Measurements from ENCODE around the gene KRTAP4-5. TPM values are rescaled to one million over a fixed set of nuclear protein-coding genes. Genes with fewer than 3 reads are reported as not detected.
"Not testable (repeated sequence)": the region's sequence is repeated elsewhere in the genome, so short reads cannot be mapped to it uniquely, and the experiment has no call there.

The KRTAP4-5 gene
- total RNA-seq, 3 donors from 2014 or later = not detected

GRCh38 chr17:41103896-41104295 lies 45.7 kb downstream of the KRTAP4-5 start:
- intact Hi-C loops (cut with DNase I, micrococcal nuclease) = no loop called here
- no peaks in the 10 kb centered on the region for H3K36me3 ChIP-seq (ENCODE audit: low read depth)
- TF ChIP-seq, protein P1, sequence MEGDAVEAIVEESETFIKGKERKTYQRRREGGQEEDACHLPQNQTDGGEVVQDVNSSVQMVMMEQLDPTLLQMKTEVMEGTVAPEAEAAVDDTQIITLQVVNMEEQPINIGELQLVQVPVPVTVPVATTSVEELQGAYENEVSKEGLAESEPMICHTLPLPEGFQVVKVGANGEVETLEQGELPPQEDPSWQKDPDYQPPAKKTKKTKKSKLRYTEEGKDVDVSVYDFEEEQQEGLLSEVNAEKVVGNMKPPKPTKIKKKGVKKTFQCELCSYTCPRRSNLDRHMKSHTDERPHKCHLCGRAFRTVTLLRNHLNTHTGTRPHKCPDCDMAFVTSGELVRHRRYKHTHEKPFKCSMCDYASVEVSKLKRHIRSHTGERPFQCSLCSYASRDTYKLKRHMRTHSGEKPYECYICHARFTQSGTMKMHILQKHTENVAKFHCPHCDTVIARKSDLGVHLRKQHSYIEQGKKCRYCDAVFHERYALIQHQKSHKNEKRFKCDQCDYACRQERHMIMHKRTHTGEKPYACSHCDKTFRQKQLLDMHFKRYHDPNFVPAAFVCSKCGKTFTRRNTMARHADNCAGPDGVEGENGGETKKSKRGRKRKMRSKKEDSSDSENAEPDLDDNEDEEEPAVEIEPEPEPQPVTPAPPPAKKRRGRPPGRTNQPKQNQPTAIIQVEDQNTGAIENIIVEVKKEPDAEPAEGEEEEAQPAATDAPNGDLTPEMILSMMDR (IDR thresholded peaks at IDR 0.05) = no peak

DNA sequence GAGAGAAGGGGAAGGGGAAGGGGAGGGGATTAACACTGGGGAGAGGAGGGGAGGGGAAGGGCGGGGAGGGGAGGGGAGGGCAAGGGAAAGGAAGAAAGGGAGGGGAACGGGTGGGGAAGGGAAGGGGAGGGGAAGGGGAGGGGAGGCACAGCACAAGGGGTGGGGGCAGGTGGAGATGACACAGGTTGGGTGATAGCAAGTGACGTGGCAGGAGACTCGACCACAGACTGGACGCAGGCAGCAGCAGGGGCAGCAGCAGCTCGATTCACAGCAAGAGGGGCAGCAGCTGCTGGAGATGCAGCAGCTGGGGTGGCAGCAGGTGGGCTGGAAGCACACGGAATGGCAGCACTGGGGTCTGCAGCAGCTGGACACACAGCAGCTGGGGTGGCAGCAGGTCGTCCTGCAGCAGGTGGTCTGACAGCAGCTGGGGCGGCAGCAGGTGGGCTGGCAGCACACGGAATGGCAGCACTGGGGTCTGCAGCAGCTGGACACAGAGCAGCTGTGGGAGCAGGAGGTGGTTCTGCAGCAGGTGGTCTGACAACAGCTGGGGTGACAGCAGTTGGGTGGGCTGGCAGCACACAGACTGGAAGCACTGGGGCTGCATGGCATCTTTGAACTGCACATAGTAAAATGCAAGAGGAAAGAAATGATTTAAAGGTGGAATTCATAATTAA lies 47.9 kb downstream of the KRTAP4-5 start, which contains the start of gene KRTAP4-16:
KRTAP4-16 (minus strand) TSS at position 624 of the 674 bp plus-strand sequence; CDS start at position 624, 0 bp downstream.
- no peaks in the 10 kb centered on the region for H3K4me1 ChIP-seq (ENCODE audit: low read depth)
- no peak within 1 kb of the TSS for H3K4me3 ChIP-seq
- intact Hi-C loops (cut with DNase I, micrococcal nuclease) = no loop called here
- TF ChIP-seq, protein P1 (IDR thresholded peaks at IDR 0.05) = no peak
- no peaks in the 10 kb centered on the region for H3K36me3 ChIP-seq (ENCODE audit: low read depth)
- DNase-seq = no peak
- no peak for ATAC-seq
- H3K9me3 ChIP-seq = no peaks in the 10 kb centered on the region

More at GRCh38 chr17:41103896-41104295, 45.7 kb downstream of the KRTAP4-5 start:
- H3K4me1 ChIP-seq (ENCODE audit: low read depth) = no peaks in the 10 kb centered on the region
- DNase-seq (no peak), ATAC-seq (no peak)
- no peaks in the 10 kb centered on the region for H3K9me3 ChIP-seq
- no peak overlapping the region for H3K4me3 ChIP-seq

- H3K36me3 ChIP-seq (ENCODE audit: low read depth); H3K4me1 ChIP-seq (ENCODE audit: low read depth); ATAC-seq; H3K4me3 ChIP-seq; H3K9me3 ChIP-seq; intact Hi-C loops (cut with DNase I, micrococcal nuclease); DNase-seq: not testable (repeated sequence)
Measured at GRCh38 chr17:41099682-41100480, 49.7 kb downstream of the KRTAP4-5 start.

Other genes starting within 250 kb of the KRTAP4-5 start
- under 1 TPM in 1 of 3 donors, not detected in 2; 0.53 TPM for gene KRT23, start 212.2 kb downstream of the KRTAP4-5 start, total RNA-seq
- under 1 TPM in 1 of 3 donors, not detected in 2; 0.52 TPM for gene KRT39, start 182.9 kb downstream of the KRTAP4-5 start, total RNA-seq
- gene KRT40, start 165.5 kb downstream of the KRTAP4-5 start, total RNA-seq = under 1 TPM in 1 of 3 donors, not detected in 2; 0.22 TPM
- gene KRTAP3-3, start 155.7 kb downstream of the KRTAP4-5 start, total RNA-seq = not detected
- gene KRTAP3-2, start 149.9 kb downstream of the KRTAP4-5 start, total RNA-seq = not detected
- gene KRTAP3-1, start 140.7 kb downstream of the KRTAP4-5 start, total RNA-seq = not detected
- not detected for gene KRTAP1-5, start 122.6 kb downstream of the KRTAP4-5 start, total RNA-seq
- gene KRTAP1-4, start 119.6 kb downstream of the KRTAP4-5 start, total RNA-seq = not detected
- gene KRTAP1-3, start 115.0 kb downstream of the KRTAP4-5 start, total RNA-seq = not detected
- gene KRTAP1-1, start 108.4 kb downstream of the KRTAP4-5 start, total RNA-seq = not detected
- not detected for gene KRTAP2-1, start 102.5 kb downstream of the KRTAP4-5 start, total RNA-seq
- not detected for gene KRTAP2-2, start 94.6 kb downstream of the KRTAP4-5 start, total RNA-seq
- not detected for gene KRTAP2-3, start 89.7 kb downstream of the KRTAP4-5 start, total RNA-seq
- not detected for gene KRTAP2-4, start 83.9 kb downstream of the KRTAP4-5 start, total RNA-seq
- not detected for gene KRTAP4-7, start 65.7 kb downstream of the KRTAP4-5 start, total RNA-seq
- not detected for gene KRTAP4-8, start 51.7 kb downstream of the KRTAP4-5 start, total RNA-seq
- not detected for gene KRTAP4-16, start 47.6 kb downstream of the KRTAP4-5 start, total RNA-seq
- gene KRTAP4-9, start 44.4 kb downstream of the KRTAP4-5 start, total RNA-seq = not detected
- gene KRTAP4-11, start 31.5 kb downstream of the KRTAP4-5 start, total RNA-seq = not detected
- gene KRTAP4-12, start 25.6 kb downstream of the KRTAP4-5 start, total RNA-seq = not detected
- not detected for gene KRTAP4-6, start 9.3 kb downstream of the KRTAP4-5 start, total RNA-seq
- not detected for gene KRTAP4-4, start 10.9 kb upstream of the KRTAP4-5 start, total RNA-seq
- gene KRTAP4-3, start 18.4 kb upstream of the KRTAP4-5 start, total RNA-seq = not detected
- not detected for gene KRTAP4-2, start 28.4 kb upstream of the KRTAP4-5 start, total RNA-seq
- gene KRTAP4-1, start 35.1 kb upstream of the KRTAP4-5 start, total RNA-seq = under 1 TPM in 1 of 3 donors, not detected in 2; 0.84 TPM
- not detected for gene KRTAP9-1, start 40.1 kb upstream of the KRTAP4-5 start, total RNA-seq
- gene KRTAP9-2, start 76.8 kb upstream of the KRTAP4-5 start, total RNA-seq = not detected
- gene KRTAP9-3, start 82.6 kb upstream of the KRTAP4-5 start, total RNA-seq = not detected
- not detected for gene KRTAP9-8, start 88.2 kb upstream of the KRTAP4-5 start, total RNA-seq
- gene KRTAP9-4, start 99.9 kb upstream of the KRTAP4-5 start, total RNA-seq = not detected
- gene KRTAP9-9, start 105.6 kb upstream of the KRTAP4-5 start, total RNA-seq = not detected
- gene KRTAP9-6, start 115.6 kb upstream of the KRTAP4-5 start, total RNA-seq = not detected
- not detected for gene KRTAP9-7, start 125.9 kb upstream of the KRTAP4-5 start, total RNA-seq
- gene KRTAP29-1, start 153.0 kb upstream of the KRTAP4-5 start, total RNA-seq = not detected
- gene KRTAP16-1, start 159.5 kb upstream of the KRTAP4-5 start, total RNA-seq = not detected
- not detected for gene KRTAP17-1, start 165.9 kb upstream of the KRTAP4-5 start, total RNA-seq
- not detected for gene KRT33A, start 201.0 kb upstream of the KRTAP4-5 start, total RNA-seq
- gene KRT33B, start 220.0 kb upstream of the KRTAP4-5 start, total RNA-seq = not detected
- not detected for gene KRT34, start 232.5 kb upstream of the KRTAP4-5 start, total RNA-seq
- gene KRT31, start 247.8 kb upstream of the KRTAP4-5 start, total RNA-seq = not detected